RWPE1 (cell line): Measurements from ENCODE around the gene EZH1.

Experiments
- CTCF ChIA-PET: fragments of 350-600 bp; sonication (Branson Sonifier 250); formaldehyde crosslinking; extraction: SDS; loops from one replicate; lab custom pipeline; 2021; lab: Yijun Ruan, JAX
- POLR2A ChIA-PET: fragments of 400-600 bp; formaldehyde crosslinking; extraction: SDS; loops from one replicate; lab custom pipeline; 2020; ENCODE audit warnings: antibody characterized with exemption; ENCODE audit not compliant: low non-redundant PET; lab: Yijun Ruan, JAX
- DNase-seq: peaks from one replicate; pipeline ENCODE4 v3.0.0; 2012; ENCODE audit warnings: low spot score
- H3K27ac ChIP-seq: fragments of 450-650 bp; 2 replicates; pipeline ENCODE4 v1.5.1; 2017
- TF ChIP-seq, protein P1 (sequence below): fragments of 450-650 bp; conservative IDR thresholded peaks from 2 replicates; pipeline ENCODE4 v1.5.1; 2017; ENCODE audit warnings: low read depth, mild to moderate bottlenecking

EZH1 gene

GRCh38 chr17:42673885-42674754, 70.7 kb downstream of the EZH1 start:
- CTCF ChIA-PET, result interaction anchor here (0.8 to 5.7 kb wide), 6 partner anchors 9 to 96 kb away, joined by 3 to 22 read pairs (median 7); no protein-coding TSS in a partner anchor
- TF ChIP-seq, protein P1, sequence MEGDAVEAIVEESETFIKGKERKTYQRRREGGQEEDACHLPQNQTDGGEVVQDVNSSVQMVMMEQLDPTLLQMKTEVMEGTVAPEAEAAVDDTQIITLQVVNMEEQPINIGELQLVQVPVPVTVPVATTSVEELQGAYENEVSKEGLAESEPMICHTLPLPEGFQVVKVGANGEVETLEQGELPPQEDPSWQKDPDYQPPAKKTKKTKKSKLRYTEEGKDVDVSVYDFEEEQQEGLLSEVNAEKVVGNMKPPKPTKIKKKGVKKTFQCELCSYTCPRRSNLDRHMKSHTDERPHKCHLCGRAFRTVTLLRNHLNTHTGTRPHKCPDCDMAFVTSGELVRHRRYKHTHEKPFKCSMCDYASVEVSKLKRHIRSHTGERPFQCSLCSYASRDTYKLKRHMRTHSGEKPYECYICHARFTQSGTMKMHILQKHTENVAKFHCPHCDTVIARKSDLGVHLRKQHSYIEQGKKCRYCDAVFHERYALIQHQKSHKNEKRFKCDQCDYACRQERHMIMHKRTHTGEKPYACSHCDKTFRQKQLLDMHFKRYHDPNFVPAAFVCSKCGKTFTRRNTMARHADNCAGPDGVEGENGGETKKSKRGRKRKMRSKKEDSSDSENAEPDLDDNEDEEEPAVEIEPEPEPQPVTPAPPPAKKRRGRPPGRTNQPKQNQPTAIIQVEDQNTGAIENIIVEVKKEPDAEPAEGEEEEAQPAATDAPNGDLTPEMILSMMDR, result peak; percentile 54

DNA sequence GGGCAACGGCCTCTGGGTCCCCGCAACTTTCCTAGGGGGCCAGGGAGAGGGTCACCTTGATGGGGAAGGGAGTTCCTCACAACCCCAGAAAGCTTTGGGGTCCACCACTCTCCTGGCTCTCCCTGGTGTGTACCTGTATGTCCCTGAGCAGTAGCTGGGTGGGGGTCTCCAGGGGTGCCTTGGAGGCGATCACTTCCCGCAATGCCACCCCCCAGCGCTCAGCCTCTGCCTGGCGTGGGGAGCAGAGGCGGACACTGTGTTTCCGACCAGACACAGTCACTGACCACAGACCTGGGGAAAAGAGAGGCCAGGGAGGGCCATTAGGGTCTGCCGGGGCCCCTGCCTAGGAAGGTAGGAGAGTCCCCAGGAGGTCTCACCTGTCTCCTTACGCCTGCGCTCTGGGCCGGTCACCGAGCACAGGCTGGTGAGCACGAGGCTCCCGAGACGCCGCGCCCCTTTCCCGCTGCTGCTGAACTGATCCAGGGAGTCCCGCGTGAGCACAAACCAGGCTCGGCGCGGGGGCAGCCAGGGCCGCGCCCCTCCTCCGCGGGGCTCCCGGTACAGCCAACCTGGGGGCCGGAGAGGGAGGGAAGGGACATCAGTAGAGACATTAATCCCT, 71.5 kb downstream of the EZH1 start:
- DNase-seq, result no peak
- TF ChIP-seq, protein P1, result no peak

More at GRCh38 chr17:42673885-42674754, 70.7 kb downstream of the EZH1 start:
- POLR2A ChIA-PET, result interaction anchor here (0.8 kb wide), 1 partner anchor 10 kb away, joined by 3 read pairs; no protein-coding TSS in a partner anchor
- DNase-seq, result peak; percentile 52
- H3K27ac ChIP-seq, result peak overlapping the region; percentile 99

GRCh38 chr17:42672038-42672437, 72.8 kb downstream of the EZH1 start:
- TF ChIP-seq, protein P1, result no peak
- H3K27ac ChIP-seq, result peak overlapping the region; percentile 99
- DNase-seq, result peak; percentile 55
- ChIA-PET CTCF (interaction anchor here (0.6 to 5.7 kb wide), 4 partner anchors 11 to 188 kb away, joined by 3 to 22 read pairs (median 8); no protein-coding TSS in a partner anchor), POLR2A (interaction anchor here (1.1 kb wide), 1 partner anchor 13 kb away, joined by 6 read pairs; the partner anchor contains the start of gene TUBG2)

More for the DNA sequence above, 71.5 kb downstream of the EZH1 start:
- ChIA-PET CTCF (interaction anchor here (0.8 to 5.7 kb wide), 5 partner anchors 10 to 95 kb away, joined by 3 to 22 read pairs (median 8); no protein-coding TSS in a partner anchor), POLR2A (no interaction called here)
- peak overlapping the region; percentile 99 for H3K27ac ChIP-seq

DNA sequence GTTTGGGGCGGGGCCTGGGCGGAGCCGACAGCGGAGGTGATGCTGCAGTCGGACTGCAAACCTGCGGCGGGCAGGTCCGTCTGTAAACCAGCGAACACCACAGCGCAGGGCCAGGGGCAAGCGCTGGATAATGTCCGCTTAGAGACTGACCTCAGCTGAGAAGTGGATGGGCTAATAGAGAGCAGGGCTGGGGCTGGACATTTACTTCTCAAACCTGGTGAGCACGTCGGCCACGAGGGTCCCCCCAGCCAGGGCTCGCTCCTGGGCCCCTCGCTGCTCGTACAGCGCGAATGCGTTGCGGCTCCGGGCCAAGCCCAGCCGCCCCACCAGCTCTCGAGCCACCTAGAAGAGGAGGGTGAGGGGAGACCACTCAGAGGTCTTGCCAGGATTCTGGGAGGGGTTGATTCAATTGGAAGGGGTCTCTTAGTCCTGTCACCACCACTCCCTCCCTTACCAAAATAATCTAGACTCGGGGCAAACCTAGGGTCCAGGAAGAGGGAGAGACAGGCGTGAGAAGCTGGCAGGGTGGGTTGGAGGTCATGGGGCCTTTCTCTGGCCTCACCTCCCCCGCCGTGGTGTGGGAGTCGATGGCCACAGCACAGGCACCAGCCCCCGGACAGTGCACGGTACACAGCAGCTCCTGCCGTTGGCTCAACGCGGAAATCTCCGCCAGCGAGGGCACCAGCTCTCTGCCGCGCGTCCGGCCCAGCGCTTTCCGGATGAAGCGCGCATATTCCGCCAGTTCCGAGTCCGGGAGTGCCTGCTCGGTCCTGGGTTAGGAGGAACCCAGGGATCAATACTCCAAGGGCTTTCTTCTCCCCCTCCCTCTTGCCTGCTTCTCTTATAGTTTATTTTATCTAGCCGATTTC, 73.8 kb downstream of the EZH1 start:
- peak overlapping the region; percentile 99 for H3K27ac ChIP-seq
- DNase-seq, result no peak
- ChIA-PET POLR2A (interaction anchor here (0.6 to 1.1 kb wide), 2 partner anchors 12 to 625 kb away, joined by 3 to 6 read pairs; partner anchors contain the start of gene TUBG2), CTCF (interaction anchor here (1.3 kb wide), 1 partner anchor 53 kb away, joined by 4 read pairs; no protein-coding TSS in a partner anchor)
- TF ChIP-seq, protein P1, result no peak

GRCh38 chr17:42669977-42670788, 74.7 kb downstream of the EZH1 start:
- ChIA-PET CTCF (no interaction called here), POLR2A (interaction anchor here (0.6 kb wide), 1 partner anchor 624 kb away, joined by 3 read pairs; no protein-coding TSS in a partner anchor)
- TF ChIP-seq, protein P1, result no peak

More at GRCh38 chr17:42669977-42670788, 74.7 kb downstream of the EZH1 start:
- no peak for DNase-seq
- H3K27ac ChIP-seq, result peak overlapping the region; percentile 99
